Measurements from ENCODE around the gene BBS2. TPM values are rescaled to one million over a fixed set of nuclear protein-coding genes. Genes with fewer than 3 reads are reported as not detected.

BBS2 gene
- total RNA-seq, 1 donor from 2014 or later: 25.5 TPM

- Mint-ChIP-seq H3K27me3 (no peaks in the 10 kb centered on the region), H3K4me1 (no peaks in the 10 kb centered on the region), H3K9me3 (no peaks in the 10 kb centered on the region), H3K36me3 (ENCODE audit: low read depth) (peaks cover 66% of the 10 kb centered on the region), H3K4me3 (no peak overlapping the region), H3K27ac (no peak overlapping the region)
- ChIA-PET CTCF (no interaction called here), POLR2A (no interaction called here)
- TF ChIP-seq, protein P1, sequence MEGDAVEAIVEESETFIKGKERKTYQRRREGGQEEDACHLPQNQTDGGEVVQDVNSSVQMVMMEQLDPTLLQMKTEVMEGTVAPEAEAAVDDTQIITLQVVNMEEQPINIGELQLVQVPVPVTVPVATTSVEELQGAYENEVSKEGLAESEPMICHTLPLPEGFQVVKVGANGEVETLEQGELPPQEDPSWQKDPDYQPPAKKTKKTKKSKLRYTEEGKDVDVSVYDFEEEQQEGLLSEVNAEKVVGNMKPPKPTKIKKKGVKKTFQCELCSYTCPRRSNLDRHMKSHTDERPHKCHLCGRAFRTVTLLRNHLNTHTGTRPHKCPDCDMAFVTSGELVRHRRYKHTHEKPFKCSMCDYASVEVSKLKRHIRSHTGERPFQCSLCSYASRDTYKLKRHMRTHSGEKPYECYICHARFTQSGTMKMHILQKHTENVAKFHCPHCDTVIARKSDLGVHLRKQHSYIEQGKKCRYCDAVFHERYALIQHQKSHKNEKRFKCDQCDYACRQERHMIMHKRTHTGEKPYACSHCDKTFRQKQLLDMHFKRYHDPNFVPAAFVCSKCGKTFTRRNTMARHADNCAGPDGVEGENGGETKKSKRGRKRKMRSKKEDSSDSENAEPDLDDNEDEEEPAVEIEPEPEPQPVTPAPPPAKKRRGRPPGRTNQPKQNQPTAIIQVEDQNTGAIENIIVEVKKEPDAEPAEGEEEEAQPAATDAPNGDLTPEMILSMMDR (IDR thresholded peaks at IDR 0.05): no peak
- DNase-seq: no peak
- intact Hi-C loops (cut with micrococcal nuclease): no loop called here
- no peak for ATAC-seq (ENCODE audit: low read depth)
These were observed 81.8 kb downstream of the BBS2 start for GRCh38 chr16:56438038-56438437.

- TF ChIP-seq, protein P1 (IDR thresholded peaks at IDR 0.05): no peak
- Mint-ChIP-seq H3K4me3 (no peak overlapping the region), H3K4me1 (no peaks in the 10 kb centered on the region), H3K9me3 (no peaks in the 10 kb centered on the region), H3K27me3 (no peaks in the 10 kb centered on the region), H3K27ac (no peak overlapping the region), H3K36me3 (ENCODE audit: low read depth) (peaks cover 64% of the 10 kb centered on the region)
- POLR2A ChIA-PET: no interaction called here
- CTCF ChIA-PET: no interaction called here
- ATAC-seq (ENCODE audit: low read depth): no peak
- DNase-seq: no peak
- intact Hi-C loops (cut with micrococcal nuclease): no loop called here
These were observed 83.6 kb downstream of the BBS2 start for GRCh38 chr16:56436258-56436657.

Other genes starting within 250 kb of the BBS2 start
- gene AMFR, start 94.5 kb downstream of the BBS2 start, total RNA-seq: 118 and 134 TPM in 2 replicates
- gene NUDT21, start 68.7 kb downstream of the BBS2 start, total RNA-seq: 108 and 111 TPM in 2 replicates
- gene OGFOD1, start 68.5 kb downstream of the BBS2 start, total RNA-seq: 45.6 and 51.8 TPM in 2 replicates
- not detected in 2 replicates for gene MT4, start 45.0 kb upstream of the BBS2 start, total RNA-seq
- not detected in 2 replicates for gene MT3, start 69.5 kb upstream of the BBS2 start, total RNA-seq
- 72.7 and 77.4 TPM in 2 replicates for gene MT2A, start 88.6 kb upstream of the BBS2 start, total RNA-seq
- 2.8 and 4.2 TPM in 2 replicates for gene MT1E, start 105.8 kb upstream of the BBS2 start, total RNA-seq
- gene MT1M, start 112.6 kb upstream of the BBS2 start, total RNA-seq: not detected in 2 replicates
- not detected in 2 replicates for gene MT1A, start 118.6 kb upstream of the BBS2 start, total RNA-seq
- gene MT1B, start 131.9 kb upstream of the BBS2 start, total RNA-seq: not detected in 2 replicates
- 21.4 and 22.8 TPM in 2 replicates for gene MT1F, start 137.9 kb upstream of the BBS2 start, total RNA-seq
- 0.69 TPM in 1 of 2 replicates, not detected in the other for gene MT1G, start 148.0 kb upstream of the BBS2 start, total RNA-seq
- 1.3 TPM in 1 of 2 replicates, not detected in the other for gene MT1H, start 149.8 kb upstream of the BBS2 start, total RNA-seq
- gene MT1X, start 162.4 kb upstream of the BBS2 start, total RNA-seq: 36.3 and 48.9 TPM in 2 replicates
- 104 and 111 TPM in 2 replicates for gene NUP93, start 210.1 kb upstream of the BBS2 start, total RNA-seq